ENCODE results near the gene SMCR8. TPM values are rescaled to one million over a fixed set of nuclear protein-coding genes. Genes with fewer than 3 reads are reported as not detected.
A peak's percentile ranks its signal among the peaks of the same experiment; 100 is the strongest.

Gene SMCR8
- total and polyA plus RNA-seq, 9 of the 15 experiments (the other 6 are each of a cell fraction or from before 2014, with no cell fraction given), result 0.25 to 8.8 (median 4.9) TPM

- TF ChIP-seq SETDB1 (IDR thresholded peaks at IDR 0.05; ENCODE audit: low read length) (no peak), FOXA3 (CRISPR knock-in tag; conservative IDR thresholded peaks at IDR 0.05 in 1 of 2, IDR thresholded peaks at IDR 0.05 in 1 of 2) (no peak), MEIS2 (IDR thresholded peaks at IDR 0.05; ENCODE audit: partially characterized antibody) (peak; percentile 36), ZNF740 (CRISPR knock-in tag; IDR thresholded peaks at IDR 0.05) (no peak), ZNF740 (tag; IDR thresholded peaks at IDR 0.05) (no peak), ZNF449 (CRISPR knock-in tag; IDR thresholded peaks at IDR 0.05) (no peak), MTA3 (IDR thresholded peaks at IDR 0.05; ENCODE audit: borderline replicate concordance) (0 out of 2 replicates have a peak, but pooled peaks have one; percentile 53), TSC22D4 (tag; IDR thresholded peaks at IDR 0.05) (no peak), CHCHD3 (CRISPR knock-in tag; IDR thresholded peaks at IDR 0.05) (no peak), DNMT1 (IDR thresholded peaks at IDR 0.05) (no peak), ETV5 (CRISPR knock-in tag; IDR thresholded peaks at IDR 0.05; ENCODE audit: low read depth) (no peak), CHD2 (IDR thresholded peaks at IDR 0.05; ENCODE audit: low read depth, low read length) (no peak), MECOM (CRISPR knock-in tag; IDR thresholded peaks at IDR 0.05) (no peak), NR4A1 (CRISPR knock-in tag; IDR thresholded peaks at IDR 0.05) (no peak), NR4A1 (tag; IDR thresholded peaks at IDR 0.05) (no peak), ZNF175 (CRISPR knock-in tag; IDR thresholded peaks at IDR 0.05; ENCODE audit: low read depth) (no peak), MCM5 (IDR thresholded peaks at IDR 0.05; ENCODE audit: low read depth) (no peak), EWSR1 (IDR thresholded peaks at IDR 0.05; ENCODE audit: borderline replicate concordance, low read depth, partially characterized antibody) (no peak)
- TF ChIP-seq, protein P1, sequence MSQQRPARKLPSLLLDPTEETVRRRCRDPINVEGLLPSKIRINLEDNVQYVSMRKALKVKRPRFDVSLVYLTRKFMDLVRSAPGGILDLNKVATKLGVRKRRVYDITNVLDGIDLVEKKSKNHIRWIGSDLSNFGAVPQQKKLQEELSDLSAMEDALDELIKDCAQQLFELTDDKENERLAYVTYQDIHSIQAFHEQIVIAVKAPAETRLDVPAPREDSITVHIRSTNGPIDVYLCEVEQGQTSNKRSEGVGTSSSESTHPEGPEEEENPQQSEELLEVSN (IDR thresholded peaks at IDR 0.05; ENCODE audit: borderline replicate concordance in 1 of 2, extremely low read depth in 1 of 2, insufficient read depth in 1 of 2, insufficient read length in 1 of 2, low read depth in 1 of 2, low read length in 1 of 2, poor library complexity in 1 of 2, severe bottlenecking in 1 of 2), result peak; percentile 69 to 84
- TF ChIP-seq, protein P2, sequence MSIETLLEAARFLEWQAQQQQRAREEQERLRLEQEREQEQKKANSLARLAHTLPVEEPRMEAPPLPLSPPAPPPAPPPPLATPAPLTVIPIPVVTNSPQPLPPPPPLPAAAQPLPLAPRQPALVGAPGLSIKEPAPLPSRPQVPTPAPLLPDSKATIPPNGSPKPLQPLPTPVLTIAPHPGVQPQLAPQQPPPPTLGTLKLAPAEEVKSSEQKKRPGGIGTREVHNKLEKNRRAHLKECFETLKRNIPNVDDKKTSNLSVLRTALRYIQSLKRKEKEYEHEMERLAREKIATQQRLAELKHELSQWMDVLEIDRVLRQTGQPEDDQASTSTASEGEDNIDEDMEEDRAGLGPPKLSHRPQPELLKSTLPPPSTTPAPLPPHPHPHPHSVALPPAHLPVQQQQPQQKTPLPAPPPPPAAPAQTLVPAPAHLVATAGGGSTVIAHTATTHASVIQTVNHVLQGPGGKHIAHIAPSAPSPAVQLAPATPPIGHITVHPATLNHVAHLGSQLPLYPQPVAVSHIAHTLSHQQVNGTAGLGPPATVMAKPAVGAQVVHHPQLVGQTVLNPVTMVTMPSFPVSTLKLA (conservative IDR thresholded peaks at IDR 0.05), result peak; percentile 34 to 81
- TF ChIP-seq, protein P3, sequence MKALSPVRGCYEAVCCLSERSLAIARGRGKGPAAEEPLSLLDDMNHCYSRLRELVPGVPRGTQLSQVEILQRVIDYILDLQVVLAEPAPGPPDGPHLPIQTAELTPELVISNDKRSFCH (CRISPR knock-in tag; IDR thresholded peaks at IDR 0.05), result no peak
- TF ChIP-seq, protein P3 (tag; IDR thresholded peaks at IDR 0.05), result no peak
Observed at GRCh38 chr17:18363101-18364049, 48.3 kb downstream of the SMCR8 start, which contains the start of gene SHMT1 (continued).

All from K562 (cell line).